Cerebellar nuclear complex (tissue), 1 donor: ENCODE data around the gene BSX.

Source experiments
- DNase-seq, 2 experiments: peaks; one replicate each; lab custom pipeline; 2025; lab: John Stamatoyannopoulos, UW

The BSX gene

GRCh38 chr11:122981388-122982264 lies at the start of gene BSX:
BSX (minus strand) TSS chr11:122981834; CDS start chr11:122981671, 163 bp downstream.
- DNase-seq: no peak

- DNase-seq: no peak
These were observed 48.9 kb upstream of the BSX start for GRCh38 chr11:123030517-123030916.

- no peak for DNase-seq
These were observed 39.3 kb upstream of the BSX start for GRCh38 chr11:123020968-123021367.

GRCh38 chr11:123018702-123019101 lies 37.1 kb upstream of the BSX start:
- DNase-seq: no peak

GRCh38 chr11:123011510-123011909 lies 29.9 kb upstream of the BSX start:
- no peak for DNase-seq

- DNase-seq: no peak
These were observed 25.4 kb upstream of the BSX start for GRCh38 chr11:123006860-123007542.

- no peak for DNase-seq
These were observed 19.1 kb upstream of the BSX start for GRCh38 chr11:123000721-123001120.

- no peak for DNase-seq
These were observed 17.2 kb upstream of the BSX start for GRCh38 chr11:122998727-122999366.

- no peak for DNase-seq
These were observed 13.9 kb upstream of the BSX start for GRCh38 chr11:122995526-122995925.

- no peak for DNase-seq
These were observed 2.8 kb upstream of the BSX start for GRCh38 chr11:122984186-122985011.

GRCh38 chr11:122983438-122984185 lies 2.0 kb upstream of the BSX start:
- DNase-seq: no peak

- DNase-seq: no peak
These were observed 1.6 kb downstream of the BSX start for GRCh38 chr11:122979815-122980595.

- DNase-seq: no peak
These were observed 2.4 kb downstream of the BSX start for GRCh38 chr11:122979103-122979814.

- DNase-seq: no peak
These were observed 3.4 kb downstream of the BSX start for GRCh38 chr11:122978299-122978620.

GRCh38 chr11:122977470-122978298 lies 4.0 kb downstream of the BSX start:
- no peak for DNase-seq

- DNase-seq: no peak
These were observed 4.7 kb downstream of the BSX start for GRCh38 chr11:122976734-122977469.

GRCh38 chr11:122976061-122976733 lies 5.4 kb downstream of the BSX start:
- no peak for DNase-seq

- DNase-seq: no peak
These were observed 17.7 kb downstream of the BSX start for GRCh38 chr11:122963961-122964360.
